HG03432 (cell line): ENCODE results near the gene PLK1.
A peak's percentile ranks its signal among the peaks of the same experiment; 100 is the strongest.

ENCODE experiments used
- ATAC-seq: cut with Tn5 transposase; IDR thresholded peaks from one replicate; pipeline ENCODE4 v1.9.1; 2021; ENCODE audit warnings: mild to moderate bottlenecking, moderate library complexity; ENCODE audit not compliant: unreplicated experiment

PLK1 gene

DNA sequence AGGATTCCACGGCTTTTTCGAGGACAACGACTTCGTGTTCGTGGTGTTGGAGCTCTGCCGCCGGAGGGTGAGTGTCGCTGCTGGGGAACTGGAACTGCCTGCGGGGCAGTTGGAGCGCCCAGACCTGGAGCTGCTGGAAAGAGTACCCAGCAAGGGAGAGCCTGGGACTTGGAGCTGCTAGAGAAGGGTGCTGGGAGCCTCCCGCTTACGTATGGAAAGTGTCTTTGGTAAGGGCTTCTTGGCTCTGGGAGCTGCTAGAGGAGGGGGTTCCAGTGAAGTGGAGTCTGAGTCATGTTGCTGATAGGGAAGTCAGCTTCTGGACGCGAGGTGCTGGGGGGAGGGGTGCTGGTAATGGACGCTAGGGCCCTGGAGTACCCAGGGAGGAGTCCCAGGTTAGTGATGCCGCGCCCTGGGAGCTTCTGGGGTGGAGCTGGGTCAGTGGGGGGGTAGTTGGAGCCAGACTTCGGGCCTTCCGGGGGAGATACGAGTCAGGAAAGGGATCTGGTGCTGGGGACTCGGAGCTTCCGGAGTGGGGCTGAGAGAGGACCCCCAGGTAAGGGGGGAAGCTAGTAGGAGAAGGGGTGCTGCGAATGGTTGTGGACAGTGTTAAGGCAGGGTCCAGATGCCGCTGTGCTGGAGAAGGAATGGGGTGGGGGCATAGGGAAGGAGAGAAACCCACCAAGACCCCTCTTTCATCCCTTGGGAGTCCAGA, 741 bp downstream of the PLK1 start:
- peak; percentile 8 for ATAC-seq

DNA sequence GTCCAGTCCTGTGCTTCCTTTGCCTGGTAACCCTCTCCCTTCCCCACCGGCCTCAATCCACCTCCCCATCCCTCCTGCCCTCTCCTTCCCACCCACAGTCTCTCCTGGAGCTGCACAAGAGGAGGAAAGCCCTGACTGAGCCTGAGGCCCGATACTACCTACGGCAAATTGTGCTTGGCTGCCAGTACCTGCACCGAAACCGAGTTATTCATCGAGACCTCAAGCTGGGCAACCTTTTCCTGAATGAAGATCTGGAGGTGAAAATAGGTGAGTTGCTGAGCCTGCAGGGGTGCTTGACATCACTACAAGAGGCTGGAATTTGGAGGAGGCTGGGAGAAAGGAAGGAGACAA, 1.3 kb downstream of the PLK1 start:
- ATAC-seq = no peak

DNA sequence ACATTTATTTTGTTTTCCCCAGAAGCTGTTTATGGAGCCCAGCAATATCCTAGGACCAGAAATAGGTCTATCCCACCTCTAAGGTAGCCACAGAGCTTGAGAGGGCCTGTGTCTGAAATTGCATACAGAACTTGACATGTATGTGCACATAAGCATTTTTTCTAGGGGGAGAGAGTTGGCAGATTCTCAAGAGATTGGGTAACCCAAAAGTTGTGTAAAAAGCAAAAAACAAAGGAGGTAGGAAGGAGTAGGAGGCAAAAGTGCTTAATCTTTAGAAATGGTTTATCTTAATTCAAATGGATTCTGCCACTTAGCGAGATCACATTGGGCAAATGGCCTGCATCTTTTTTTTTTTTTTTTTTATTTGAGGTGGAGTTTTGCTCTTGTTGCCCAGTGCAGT, 3.5 kb downstream of the PLK1 start:
- no peak for ATAC-seq

DNA sequence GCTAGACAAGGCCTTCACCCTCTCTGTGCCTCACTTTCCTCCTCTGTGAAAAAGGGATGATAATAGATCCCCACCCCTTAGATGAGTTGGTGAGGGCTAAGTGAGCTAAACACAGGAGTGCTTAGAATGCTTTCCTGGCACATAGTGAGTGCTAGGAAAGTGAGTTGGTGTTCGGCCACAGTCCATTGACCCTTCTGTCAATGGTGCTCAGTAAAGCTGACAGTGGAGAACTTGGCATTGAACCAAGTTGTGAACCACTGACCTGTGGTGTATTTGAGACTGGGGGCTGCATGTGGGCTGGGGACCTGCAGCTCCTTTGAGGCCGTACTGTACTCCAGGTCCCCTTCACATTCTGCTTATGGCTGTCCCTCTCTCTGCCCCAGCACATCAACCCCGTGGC, 4.8 kb downstream of the PLK1 start:
- ATAC-seq = no peak

DNA sequence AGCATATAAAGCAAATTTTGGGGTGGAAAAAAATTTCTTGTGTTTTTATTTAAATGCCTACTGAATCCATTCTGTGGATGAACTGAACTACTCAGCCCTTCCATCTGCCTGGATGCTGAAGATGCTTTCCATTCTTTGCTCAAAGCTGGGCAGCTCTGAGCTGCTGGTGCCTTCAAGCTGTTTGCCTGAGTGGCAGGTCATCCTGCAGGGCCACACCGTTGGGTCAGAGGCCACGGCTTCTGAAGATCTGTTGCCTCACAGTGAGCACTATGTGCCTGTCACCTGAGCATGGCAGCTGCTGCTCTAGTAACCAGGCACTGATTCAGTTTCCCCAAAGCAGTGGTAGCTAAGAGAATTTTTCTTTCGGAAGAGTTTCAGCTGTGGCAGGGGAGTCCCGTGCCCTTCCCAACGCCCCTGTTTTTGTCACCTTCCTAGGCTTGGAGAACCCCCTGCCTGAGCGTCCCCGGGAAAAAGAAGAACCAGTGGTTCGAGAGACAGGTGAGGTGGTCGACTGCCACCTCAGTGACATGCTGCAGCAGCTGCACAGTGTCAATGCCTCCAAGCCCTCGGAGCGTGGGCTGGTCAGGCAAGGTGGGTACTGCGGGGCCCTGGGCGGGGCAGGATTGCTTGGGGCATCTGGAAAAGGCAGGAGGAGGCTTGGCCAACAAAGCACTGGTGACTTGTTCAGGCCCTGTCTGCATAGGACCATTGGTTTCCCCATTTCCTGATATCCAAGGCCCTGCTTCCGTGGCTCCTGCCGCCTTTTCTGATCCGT, 8.5 kb downstream of the PLK1 start:
- ATAC-seq = no peak

DNA sequence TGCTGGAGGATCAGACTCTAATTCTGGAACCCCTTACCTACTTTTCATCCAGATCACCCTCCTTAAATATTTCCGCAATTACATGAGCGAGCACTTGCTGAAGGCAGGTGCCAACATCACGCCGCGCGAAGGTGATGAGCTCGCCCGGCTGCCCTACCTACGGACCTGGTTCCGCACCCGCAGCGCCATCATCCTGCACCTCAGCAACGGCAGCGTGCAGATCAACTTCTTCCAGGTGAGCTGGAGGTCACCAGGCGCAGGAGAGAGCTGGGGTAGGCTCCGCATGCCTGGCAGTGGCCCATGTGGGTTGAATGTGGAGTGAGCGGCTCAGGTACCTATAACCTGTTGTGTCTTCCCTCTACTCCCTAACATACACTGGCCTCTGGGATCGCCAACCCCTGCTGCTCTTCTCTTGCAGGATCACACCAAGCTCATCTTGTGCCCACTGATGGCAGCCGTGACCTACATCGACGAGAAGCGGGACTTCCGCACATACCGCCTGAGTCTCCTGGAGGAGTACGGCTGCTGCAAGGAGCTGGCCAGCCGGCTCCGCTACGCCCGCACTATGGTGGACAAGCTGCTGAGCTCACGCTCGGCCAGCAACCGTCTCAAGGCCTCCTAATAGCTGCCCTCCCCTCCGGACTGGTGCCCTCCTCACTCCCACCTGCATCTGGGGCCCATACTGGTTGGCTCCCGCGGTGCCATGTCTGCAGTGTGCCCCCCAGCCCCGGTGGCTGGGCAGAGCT, 10.9 kb downstream of the PLK1 start:
- ATAC-seq = no peak

DNA sequence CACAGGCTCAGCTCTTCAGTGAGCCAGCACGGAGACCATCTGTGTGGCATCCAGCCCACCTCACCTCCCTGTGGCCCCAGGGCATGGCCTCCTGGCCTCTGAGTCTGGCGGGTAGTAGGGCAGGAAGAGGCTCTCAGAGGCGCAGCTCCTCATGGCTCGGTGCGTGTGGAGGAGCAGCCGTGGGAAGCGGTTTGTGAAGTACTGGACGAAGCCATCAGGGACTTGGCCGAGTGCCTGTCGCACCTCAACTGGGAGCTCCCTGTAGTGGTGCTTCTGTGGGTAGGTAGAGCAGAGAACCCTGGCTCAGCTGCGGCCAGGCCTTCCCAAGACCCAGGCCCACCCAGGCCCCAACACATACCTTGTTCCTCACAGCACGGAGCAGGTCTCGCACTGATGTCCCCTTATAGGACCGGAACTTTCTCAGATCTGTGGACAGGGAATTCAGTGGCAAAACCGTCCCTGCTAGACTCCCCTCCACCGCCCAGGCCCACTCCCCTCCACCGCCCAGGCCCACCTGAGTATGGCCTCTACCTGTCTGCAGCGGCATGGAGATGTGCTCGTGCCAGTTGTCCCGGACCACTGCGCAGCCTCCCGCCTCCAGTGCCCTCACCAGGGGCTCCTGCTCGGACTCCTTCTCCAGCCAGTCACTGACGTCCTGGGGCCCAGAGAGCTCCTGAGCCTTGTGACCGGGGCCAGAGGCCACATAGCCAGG, 12.2 kb downstream of the PLK1 start:
- no peak for ATAC-seq

DNA sequence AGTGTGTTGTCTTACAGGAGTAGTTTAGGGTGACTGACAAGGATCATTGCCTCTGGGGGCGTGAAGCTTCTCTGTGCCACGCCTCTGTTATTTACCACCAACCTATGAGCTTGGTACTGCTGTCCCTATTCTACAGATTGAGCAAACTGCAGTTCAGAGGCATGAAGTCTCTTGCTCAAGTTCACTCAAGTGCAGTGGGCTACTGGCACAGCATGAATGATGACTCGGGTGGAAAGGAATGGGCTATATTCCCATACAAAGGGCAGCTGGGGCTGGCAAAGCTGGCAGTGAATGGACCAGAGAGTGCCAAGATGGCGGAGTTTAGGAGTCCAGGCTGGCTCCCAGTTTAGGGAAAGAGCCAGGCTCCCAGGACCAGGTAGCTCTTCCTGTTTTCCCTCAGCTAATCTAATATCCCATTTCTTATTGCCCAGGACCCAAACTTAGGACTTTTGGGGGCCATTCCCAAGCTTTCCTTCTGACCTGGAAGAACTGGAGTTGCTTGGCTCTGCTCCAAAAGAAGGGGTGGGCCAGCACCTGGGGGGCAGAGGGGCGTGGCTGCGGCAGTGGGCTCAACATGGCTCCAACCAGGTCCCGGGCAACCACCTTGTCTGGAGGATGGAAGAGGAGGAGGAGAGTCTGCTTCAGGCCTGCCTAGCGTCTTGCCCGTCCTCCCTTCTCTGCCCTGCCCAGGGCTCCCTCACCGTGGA, 12.9 kb downstream of the PLK1 start:
- no peak for ATAC-seq

GRCh38 chr16:23692190-23692837, 13.6 kb downstream of the PLK1 start:
- ATAC-seq = no peak

GRCh38 chr16:23694265-23694643, 15.6 kb downstream of the PLK1 start:
- no peak for ATAC-seq

- no peak for ATAC-seq
Measured at GRCh38 chr16:23694644-23695373, 16.1 kb downstream of the PLK1 start.

DNA sequence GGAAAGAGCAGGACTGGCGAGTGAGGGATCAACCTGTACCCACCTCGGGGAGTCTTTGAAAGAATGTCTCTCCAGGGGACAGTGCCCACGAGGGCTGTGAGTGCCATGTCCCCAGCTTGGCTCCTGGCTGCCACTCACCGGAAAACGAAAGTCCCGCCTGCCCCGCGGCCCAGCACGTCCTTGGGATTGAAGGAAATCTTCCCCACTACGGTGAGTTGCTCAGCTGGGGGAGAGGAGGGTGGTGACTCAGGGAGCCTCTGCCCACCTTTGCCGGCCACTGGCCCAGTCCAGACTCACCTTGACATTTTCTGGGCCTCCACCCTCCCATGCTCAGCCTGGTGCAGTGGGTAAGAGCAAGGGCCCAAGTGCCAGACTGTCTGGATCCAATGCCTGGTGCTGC, 17.1 kb downstream of the PLK1 start:
- ATAC-seq = no peak

DNA sequence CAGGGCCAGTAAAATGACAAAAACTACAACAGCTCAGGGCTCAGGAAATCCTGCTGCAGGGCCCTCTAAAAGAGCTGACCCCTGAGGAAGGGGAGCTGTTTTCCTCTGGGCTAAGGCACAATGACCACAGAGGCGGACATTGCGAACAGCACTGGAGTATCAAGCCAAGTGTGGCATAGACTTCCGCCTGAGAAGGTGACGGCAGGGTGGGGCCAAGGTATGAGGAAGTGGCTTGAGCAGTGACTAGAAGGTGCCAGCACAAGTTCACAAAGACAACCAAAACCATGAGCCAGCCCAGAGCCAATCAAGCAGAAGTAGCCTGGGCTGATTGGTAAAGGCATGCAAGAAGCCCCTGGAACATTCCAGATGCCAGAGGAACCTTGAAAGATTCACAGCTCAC, 20.4 kb downstream of the PLK1 start:
- ATAC-seq = no peak

DNA sequence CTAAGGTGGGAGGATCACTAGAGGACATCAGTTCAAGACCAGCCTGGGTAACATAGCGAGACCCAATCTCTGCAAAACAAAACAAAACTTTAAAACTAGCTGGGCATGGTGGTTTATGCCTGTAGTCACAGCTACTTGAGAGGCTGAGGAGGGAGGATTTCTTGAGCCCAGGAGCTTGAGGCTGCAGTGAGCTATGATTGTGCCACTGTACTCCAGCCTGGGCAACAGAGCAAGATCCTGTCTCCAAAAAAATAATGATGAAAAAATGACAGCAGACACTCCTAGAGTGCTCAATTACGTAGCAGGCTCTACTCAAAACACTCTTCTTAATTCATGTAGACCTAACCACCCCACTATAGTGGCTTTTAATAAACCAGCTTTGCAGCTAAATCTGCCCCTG, 21.4 kb downstream of the PLK1 start:
- no peak for ATAC-seq

DNA sequence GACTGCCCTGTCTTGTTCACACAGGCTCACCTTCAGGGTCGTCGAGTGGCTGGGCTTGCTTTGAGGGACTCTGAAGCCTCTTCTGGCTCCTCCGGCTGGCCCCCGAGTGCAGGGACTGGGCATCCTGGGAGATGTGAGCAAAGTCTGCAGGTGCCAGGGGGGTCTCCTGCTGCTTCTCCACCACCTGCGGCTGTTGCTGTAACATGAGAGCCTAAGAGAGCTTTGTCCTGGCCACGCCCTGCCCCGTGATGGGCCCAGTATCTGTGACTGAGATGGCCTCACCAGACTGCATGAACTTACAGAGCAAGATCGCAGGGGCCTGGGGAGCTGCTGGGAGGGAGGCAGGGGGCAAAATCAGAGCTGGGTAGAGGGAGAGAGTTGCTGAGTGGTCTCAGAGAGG, 21.8 kb downstream of the PLK1 start:
- no peak for ATAC-seq

DNA sequence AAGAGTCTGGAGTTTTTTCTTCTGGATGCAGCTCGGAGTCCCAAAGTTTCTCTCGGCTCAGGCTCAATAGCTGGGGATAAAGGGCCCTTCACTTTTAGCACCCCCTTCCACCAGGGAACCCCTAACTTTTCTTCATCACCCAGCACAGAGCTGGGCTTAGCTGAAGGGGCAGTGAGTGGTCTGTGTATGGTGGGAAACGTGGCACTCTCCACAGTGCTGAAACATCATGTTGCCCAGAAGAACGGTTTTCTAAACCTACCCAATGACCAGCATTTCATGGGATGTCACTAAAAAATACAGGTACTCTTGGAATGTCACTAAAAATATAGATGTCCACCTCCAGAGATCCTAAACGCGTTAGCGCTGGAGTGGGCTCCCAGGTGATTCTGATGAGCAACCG, 22.4 kb downstream of the PLK1 start:
- no peak for ATAC-seq

GRCh38 chr16:23702951-23703350, 24.3 kb downstream of the PLK1 start:
- no peak for ATAC-seq

DNA sequence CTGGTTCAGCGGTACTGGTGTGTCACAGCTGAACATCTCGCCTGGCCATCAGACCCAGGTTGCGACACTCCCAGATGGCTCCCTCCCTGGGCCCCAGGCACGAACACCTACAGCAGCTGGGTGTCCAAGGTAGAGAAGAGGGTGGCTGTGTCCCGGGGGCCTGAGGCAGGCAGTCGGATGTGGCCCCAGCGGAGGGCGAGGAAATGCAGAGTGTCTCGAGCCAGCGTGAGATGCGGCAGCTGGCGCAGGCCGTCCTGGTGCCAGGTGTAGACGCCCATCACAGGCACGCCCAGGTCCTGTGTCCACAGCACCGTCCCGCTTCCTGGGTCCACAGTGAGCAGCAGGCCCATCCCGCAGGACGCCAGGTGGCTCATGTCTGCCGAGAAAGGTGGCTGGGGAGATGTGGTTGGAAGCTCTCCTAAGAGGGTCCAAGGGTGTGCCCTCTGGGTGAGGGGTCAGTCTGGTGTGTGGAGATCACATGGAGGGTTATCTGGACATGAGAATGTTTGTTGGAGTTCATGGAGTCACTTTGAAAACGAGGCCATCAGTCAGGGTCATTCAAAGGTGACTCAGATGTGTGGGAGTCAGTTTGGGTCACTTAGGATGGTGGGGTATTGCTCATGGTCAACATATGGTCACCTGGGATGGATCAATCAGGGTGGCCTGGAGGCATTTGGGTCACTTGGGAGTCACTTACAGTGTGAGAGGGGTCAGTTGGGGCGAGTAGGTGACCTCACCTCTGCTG, 26.3 kb downstream of the PLK1 start:
- no peak for ATAC-seq

DNA sequence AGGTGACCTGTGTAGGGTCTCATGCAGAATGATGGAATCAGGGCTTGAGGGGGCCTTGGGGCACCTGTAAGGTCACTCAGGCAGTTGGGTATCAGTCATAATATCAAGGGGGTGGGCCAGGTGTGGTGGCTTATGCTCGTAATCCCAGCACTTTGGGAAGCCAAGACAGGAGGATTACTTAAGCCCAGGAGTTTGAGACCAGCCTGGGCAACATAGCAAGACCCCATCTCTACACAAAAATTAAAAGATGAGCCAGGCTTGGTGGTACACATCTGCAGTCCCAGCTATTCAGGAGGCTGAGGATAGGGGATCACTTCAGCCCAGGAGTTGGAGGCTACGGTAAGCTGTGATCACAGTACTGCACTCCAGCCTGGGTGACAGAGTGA, 26.8 kb downstream of the PLK1 start:
- ATAC-seq = no peak
